ENCODE measurements around the gene MGMT. TPM values are rescaled to one million over a fixed set of nuclear protein-coding genes. Genes with fewer than 3 reads are reported as not detected.

MGMT gene
- total and polyA plus RNA-seq, 2 experiments from 2014 or later = 19.3 to 21.9 TPM

DNA sequence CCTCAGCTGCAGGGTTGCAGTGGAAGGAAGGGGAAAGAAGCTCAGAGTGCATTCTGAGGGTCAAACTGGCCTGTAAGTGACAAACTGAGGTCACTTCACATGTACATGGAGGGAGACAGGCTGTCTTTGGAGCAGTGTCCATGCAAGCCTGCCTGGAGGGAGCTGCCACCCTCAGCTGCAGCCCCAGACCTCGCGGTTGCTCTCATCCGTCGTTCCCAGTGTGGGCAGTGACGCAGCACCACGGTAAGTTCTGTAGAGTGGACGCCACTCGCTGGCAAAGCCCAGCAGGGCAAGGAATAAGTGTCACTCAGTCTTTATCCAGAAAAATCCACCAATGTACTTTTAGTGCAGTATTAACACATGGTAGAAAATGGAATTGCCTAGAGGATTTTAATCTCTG, 225.7 kb downstream of the MGMT start:
- H3K36me3 Mint-ChIP-seq (ENCODE audit: low read depth) = no peaks in the 10 kb centered on the region; the same call in 2 of the 3 replicates
- H3K4me2 ChIP-seq = no peak overlapping the region
- no peaks in the 10 kb centered on the region for H3F3A ChIP-seq (replicated peaks; ENCODE audit: low read depth)
- H3K27ac ChIP-seq (ENCODE audit: low read depth) = no peak overlapping the region
- peaks cover 6% of the 10 kb centered on the region; the same call in 2 of the 3 replicates for H3K4me1 Mint-ChIP-seq
- H3K4me3 ChIP-seq = no peak overlapping the region
- no peaks in the 10 kb centered on the region for H3K79me2 ChIP-seq (replicated peaks; ENCODE audit: insufficient read depth)
- H3K36me3 ChIP-seq (ENCODE audit: insufficient read depth) = no peaks in the 10 kb centered on the region
- no peaks in the 10 kb centered on the region for H3K9me3 Mint-ChIP-seq
- DNase-seq (ENCODE audit: low spot score) (no peak), ATAC-seq (no peak)
- no peak overlapping the region for H3K4me3 Mint-ChIP-seq
- no peak overlapping the region for H2AFZ ChIP-seq
- H3K4me1 ChIP-seq (ENCODE audit: insufficient read depth) = no peaks in the 10 kb centered on the region
- peaks cover 10% of the 10 kb centered on the region for H3K27me3 Mint-ChIP-seq (ENCODE audit: insufficient read depth, low read depth, poor library complexity)
- H3K9me2 ChIP-seq (ENCODE audit: insufficient read depth) = no peaks in the 10 kb centered on the region
- no peaks in the 10 kb centered on the region; the same call in 1 of the 2 replicates for H4K20me1 ChIP-seq (replicated peaks; ENCODE audit: insufficient read depth)
- no peak overlapping the region for H3K27ac Mint-ChIP-seq
- TF ChIP-seq, protein P1, sequence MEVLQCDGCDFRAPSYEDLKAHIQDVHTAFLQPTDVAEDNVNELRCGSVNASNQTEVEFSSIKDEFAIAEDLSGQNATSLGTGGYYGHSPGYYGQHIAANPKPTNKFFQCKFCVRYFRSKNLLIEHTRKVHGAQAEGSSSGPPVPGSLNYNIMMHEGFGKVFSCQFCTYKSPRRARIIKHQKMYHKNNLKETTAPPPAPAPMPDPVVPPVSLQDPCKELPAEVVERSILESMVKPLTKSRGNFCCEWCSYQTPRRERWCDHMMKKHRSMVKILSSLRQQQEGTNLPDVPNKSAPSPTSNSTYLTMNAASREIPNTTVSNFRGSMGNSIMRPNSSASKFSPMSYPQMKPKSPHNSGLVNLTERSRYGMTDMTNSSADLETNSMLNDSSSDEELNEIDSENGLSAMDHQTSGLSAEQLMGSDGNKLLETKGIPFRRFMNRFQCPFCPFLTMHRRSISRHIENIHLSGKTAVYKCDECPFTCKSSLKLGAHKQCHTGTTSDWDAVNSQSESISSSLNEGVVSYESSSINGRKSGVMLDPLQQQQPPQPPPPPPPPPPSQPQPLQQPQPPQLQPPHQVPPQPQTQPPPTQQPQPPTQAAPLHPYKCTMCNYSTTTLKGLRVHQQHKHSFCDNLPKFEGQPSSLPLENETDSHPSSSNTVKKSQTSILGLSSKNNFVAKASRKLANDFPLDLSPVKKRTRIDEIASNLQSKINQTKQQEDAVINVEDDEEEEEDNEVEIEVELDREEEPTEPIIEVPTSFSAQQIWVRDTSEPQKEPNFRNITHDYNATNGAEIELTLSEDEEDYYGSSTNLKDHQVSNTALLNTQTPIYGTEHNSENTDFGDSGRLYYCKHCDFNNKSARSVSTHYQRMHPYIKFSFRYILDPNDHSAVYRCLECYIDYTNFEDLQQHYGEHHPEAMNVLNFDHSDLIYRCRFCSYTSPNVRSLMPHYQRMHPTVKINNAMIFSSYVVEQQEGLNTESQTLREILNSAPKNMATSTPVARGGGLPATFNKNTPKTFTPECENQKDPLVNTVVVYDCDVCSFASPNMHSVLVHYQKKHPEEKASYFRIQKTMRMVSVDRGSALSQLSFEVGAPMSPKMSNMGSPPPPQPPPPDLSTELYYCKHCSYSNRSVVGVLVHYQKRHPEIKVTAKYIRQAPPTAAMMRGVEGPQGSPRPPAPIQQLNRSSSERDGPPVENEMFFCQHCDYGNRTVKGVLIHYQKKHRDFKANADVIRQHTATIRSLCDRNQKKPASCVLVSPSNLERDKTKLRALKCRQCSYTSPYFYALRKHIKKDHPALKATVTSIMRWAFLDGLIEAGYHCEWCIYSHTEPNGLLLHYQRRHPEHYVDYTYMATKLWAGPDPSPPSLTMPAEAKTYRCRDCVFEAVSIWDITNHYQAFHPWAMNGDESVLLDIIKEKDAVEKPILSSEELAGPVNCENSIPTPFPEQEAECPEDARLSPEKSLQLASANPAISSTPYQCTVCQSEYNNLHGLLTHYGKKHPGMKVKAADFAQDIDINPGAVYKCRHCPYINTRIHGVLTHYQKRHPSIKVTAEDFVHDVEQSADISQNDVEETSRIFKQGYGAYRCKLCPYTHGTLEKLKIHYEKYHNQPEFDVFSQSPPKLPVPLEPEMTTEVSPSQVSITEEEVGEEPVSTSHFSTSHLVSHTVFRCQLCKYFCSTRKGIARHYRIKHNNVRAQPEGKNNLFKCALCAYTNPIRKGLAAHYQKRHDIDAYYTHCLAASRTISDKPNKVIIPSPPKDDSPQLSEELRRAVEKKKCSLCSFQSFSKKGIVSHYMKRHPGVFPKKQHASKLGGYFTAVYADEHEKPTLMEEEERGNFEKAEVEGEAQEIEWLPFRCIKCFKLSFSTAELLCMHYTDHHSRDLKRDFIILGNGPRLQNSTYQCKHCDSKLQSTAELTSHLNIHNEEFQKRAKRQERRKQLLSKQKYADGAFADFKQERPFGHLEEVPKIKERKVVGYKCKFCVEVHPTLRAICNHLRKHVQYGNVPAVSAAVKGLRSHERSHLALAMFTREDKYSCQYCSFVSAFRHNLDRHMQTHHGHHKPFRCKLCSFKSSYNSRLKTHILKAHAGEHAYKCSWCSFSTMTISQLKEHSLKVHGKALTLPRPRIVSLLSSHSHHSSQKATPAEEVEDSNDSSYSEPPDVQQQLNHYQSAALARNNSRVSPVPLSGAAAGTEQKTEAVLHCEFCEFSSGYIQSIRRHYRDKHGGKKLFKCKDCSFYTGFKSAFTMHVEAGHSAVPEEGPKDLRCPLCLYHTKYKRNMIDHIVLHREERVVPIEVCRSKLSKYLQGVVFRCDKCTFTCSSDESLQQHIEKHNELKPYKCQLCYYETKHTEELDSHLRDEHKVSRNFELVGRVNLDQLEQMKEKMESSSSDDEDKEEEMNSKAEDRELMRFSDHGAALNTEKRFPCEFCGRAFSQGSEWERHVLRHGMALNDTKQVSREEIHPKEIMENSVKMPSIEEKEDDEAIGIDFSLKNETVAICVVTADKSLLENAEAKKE (CRISPR knock-in tag; IDR thresholded peaks at IDR 0.05) = no peak
- TF ChIP-seq EZH2phosphoT487 (IDR thresholded peaks at IDR 0.05; ENCODE audit: unreplicated experiment) (no peak), POLR2AphosphoS5 (IDR thresholded peaks at IDR 0.05; ENCODE audit: low read depth) (no peak), ZNF114 (CRISPR knock-in tag; IDR thresholded peaks at IDR 0.05) (no peak)
- H3K27me3 ChIP-seq (ENCODE audit: insufficient read depth) = no peaks in the 10 kb centered on the region

DNA sequence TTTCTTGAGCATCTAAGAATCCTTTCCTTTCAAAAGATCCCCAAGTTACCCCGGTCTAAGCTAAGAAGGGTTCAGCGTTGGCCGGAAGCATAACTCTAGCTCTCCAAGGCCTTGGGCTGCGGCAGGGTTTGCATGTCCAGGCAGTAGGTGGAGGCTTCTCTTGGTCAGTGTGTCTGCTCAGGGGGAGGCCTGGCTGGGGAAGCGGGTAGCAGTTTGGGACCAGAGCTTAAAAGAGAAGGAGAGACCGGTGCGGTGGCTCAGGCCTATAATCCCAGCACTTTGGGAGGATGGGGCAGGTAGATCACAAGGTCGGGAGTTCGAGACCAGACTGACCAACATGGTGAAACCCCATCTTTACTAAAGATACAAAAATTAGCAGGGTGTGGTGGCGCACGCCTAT, 226.3 kb downstream of the MGMT start:
- Histone ChIP-seq H3F3A (replicated peaks; ENCODE audit: low read depth) (no peaks in the 10 kb centered on the region), H4K20me1 (replicated peaks; ENCODE audit: insufficient read depth) (no peaks in the 10 kb centered on the region; the same call in 1 of the 2 replicates), H3K9me2 (ENCODE audit: insufficient read depth) (no peaks in the 10 kb centered on the region), H3K4me2 (no peak overlapping the region), H3K27ac (ENCODE audit: low read depth) (no peak overlapping the region), H2AFZ (no peak overlapping the region), H3K27me3 (ENCODE audit: insufficient read depth) (no peaks in the 10 kb centered on the region), H3K36me3 (ENCODE audit: insufficient read depth) (no peaks in the 10 kb centered on the region), H3K4me3 (no peak overlapping the region), H3K4me1 (ENCODE audit: insufficient read depth) (no peaks in the 10 kb centered on the region), H3K79me2 (replicated peaks; ENCODE audit: insufficient read depth) (no peaks in the 10 kb centered on the region)
- H3K36me3 Mint-ChIP-seq (ENCODE audit: low read depth) = no peaks in the 10 kb centered on the region; the same call in 2 of the 3 replicates
- TF ChIP-seq, protein P2, sequence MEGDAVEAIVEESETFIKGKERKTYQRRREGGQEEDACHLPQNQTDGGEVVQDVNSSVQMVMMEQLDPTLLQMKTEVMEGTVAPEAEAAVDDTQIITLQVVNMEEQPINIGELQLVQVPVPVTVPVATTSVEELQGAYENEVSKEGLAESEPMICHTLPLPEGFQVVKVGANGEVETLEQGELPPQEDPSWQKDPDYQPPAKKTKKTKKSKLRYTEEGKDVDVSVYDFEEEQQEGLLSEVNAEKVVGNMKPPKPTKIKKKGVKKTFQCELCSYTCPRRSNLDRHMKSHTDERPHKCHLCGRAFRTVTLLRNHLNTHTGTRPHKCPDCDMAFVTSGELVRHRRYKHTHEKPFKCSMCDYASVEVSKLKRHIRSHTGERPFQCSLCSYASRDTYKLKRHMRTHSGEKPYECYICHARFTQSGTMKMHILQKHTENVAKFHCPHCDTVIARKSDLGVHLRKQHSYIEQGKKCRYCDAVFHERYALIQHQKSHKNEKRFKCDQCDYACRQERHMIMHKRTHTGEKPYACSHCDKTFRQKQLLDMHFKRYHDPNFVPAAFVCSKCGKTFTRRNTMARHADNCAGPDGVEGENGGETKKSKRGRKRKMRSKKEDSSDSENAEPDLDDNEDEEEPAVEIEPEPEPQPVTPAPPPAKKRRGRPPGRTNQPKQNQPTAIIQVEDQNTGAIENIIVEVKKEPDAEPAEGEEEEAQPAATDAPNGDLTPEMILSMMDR (conservative IDR thresholded peaks at IDR 0.05; ENCODE audit: low read depth in 2 of 2) = no peak
- no peak for TF ChIP-seq JUNB (IDR thresholded peaks at IDR 0.05; ENCODE audit: unreplicated experiment)
- peaks cover 6% of the 10 kb centered on the region; the same call in 2 of the 3 replicates for H3K4me1 Mint-ChIP-seq
- DNase-seq (ENCODE audit: low spot score) (no peak), ATAC-seq (no peak)
- peaks cover 10% of the 10 kb centered on the region for H3K27me3 Mint-ChIP-seq (ENCODE audit: insufficient read depth, low read depth, poor library complexity)
- no peak overlapping the region for H3K4me3 Mint-ChIP-seq
- H3K9me3 Mint-ChIP-seq = no peaks in the 10 kb centered on the region
- H3K27ac Mint-ChIP-seq = no peak overlapping the region
